HepG2 (cell line): ENCODE measurements around the gene SLC9A5. TPM values are rescaled to one million over a fixed set of nuclear protein-coding genes. Genes with fewer than 3 reads are reported as not detected.

Experiments used
- ATAC-seq: fragments of 200-7000 bp; cut with Tn5 transposase; 3 replicates; pipeline ENCODE4 v1.9.1; 2020; ENCODE audit warnings: mild to moderate bottlenecking, moderate library complexity
- BruUV-seq: library from RNA; stranded (reverse); fragments of 400-500 nt; replicated peaks from 2 replicates; lab custom pipeline; 2021; lab: Mats Ljungman, UMichigan
- CTCF ChIA-PET: fragments of 300-600 bp; formaldehyde crosslinking; extraction: SDS; loops from one replicate; lab custom pipeline; 2021; ENCODE audit warnings: low total read pairs, inconsistent platforms, low intra/inter-chr PET ratio; lab: Yijun Ruan, JAX
- POLR2A ChIA-PET: fragments of 350-600 bp; sonication (Branson Sonifier 250); formaldehyde crosslinking; loops from one replicate; lab custom pipeline; 2020; ENCODE audit warnings: antibody characterized with exemption, inconsistent platforms; lab: Yijun Ruan, JAX
- DNase-seq: peaks from one replicate; pipeline ENCODE4 v3.0.0-alpha.2; 2015; ENCODE audit warnings: low spot score
- FAIRE-seq: peaks from 3 replicates; lab custom pipeline; 2011; peaks lifted over from hg19 to GRCh38; lab: Jason Lieb, UNC
- H2AFZ ChIP-seq: one replicate; pipeline ENCODE4 v1.6.1; 2011; ENCODE audit warnings: low read length, inconsistent platforms
- H3K27ac ChIP-seq: fragments of 300-600 bp; 3 replicates; pipeline ENCODE4 v1.8.0; 2011; ENCODE audit warnings: mixed run types, mild to moderate bottlenecking, mixed read lengths, low read length, inconsistent platforms; ENCODE audit not compliant: insufficient read depth; ENCODE audit errors: extremely low read length
- H3K27me3 ChIP-seq, 2 experiments: fragments of 200-600 bp in 1 of 2; 2 replicates in 1 of 2; 3 replicates in 1 of 2; pipeline versions ENCODE4 v1.6.0 to v1.8.0; 2011; ENCODE audit warnings: low read length in 2 of 2, mild to moderate bottlenecking in 2 of 2, moderate library complexity in 2 of 2, inconsistent platforms in 1 of 2; ENCODE audit not compliant: insufficient read depth in 2 of 2, control insufficient read depth in 1 of 2
- H3K36me3 ChIP-seq, 2 experiments: fragments of 200-600 bp in 1 of 2; replicated peaks in 1 of 2; 2 replicates in 1 of 2; 3 replicates in 1 of 2; pipeline versions ENCODE4 v1.5.1 to v1.8.0; 2011; ENCODE audit warnings: low read length in 2 of 2, inconsistent platforms in 1 of 2; ENCODE audit not compliant: insufficient read depth in 2 of 2, control insufficient read depth in 1 of 2
- H3K4me1 ChIP-seq: 2 replicates; pipeline ENCODE4 v1.5.1; 2012; ENCODE audit warnings: low read length, inconsistent platforms; ENCODE audit not compliant: insufficient read depth
- H3K4me2 ChIP-seq: 2 replicates; pipeline ENCODE4 v1.6.0; 2011; ENCODE audit warnings: low read depth, low read length, inconsistent platforms
- H3K4me3 ChIP-seq, 3 experiments: fragments of 200-600 bp in 1 of 3; sonication (generic), shearing (Covaris generic) in 1 of 3; replicated peaks in 1 of 3; 2 replicates each; pipeline ENCODE4 v1.5.1; 2011 to 2016; ENCODE audit warnings: low read length in 3 of 3, inconsistent platforms in 2 of 3, low read depth in 2 of 3, mild to moderate bottlenecking in 2 of 3, control low read depth in 1 of 3, mixed read lengths in 1 of 3; ENCODE audit not compliant: insufficient read depth in 1 of 3
- H3K79me2 ChIP-seq: one replicate; pipeline ENCODE4 v1.6.1; 2011; ENCODE audit warnings: low read length, inconsistent platforms; ENCODE audit not compliant: insufficient read depth
- H3K9ac ChIP-seq: 2 replicates; pipeline ENCODE4 v1.6.0; 2011; ENCODE audit warnings: mild to moderate bottlenecking, low read depth, low read length, inconsistent platforms; ENCODE audit not compliant: insufficient read depth
- H3K9me3 ChIP-seq: 2 replicates; pipeline ENCODE4 v1.5.1; 2012; ENCODE audit warnings: mild to moderate bottlenecking, low read length
- H4K20me1 ChIP-seq: 2 replicates; pipeline ENCODE4 v1.6.0; 2011; ENCODE audit warnings: inconsistent platforms, mild to moderate bottlenecking, low read length, moderate library complexity; ENCODE audit not compliant: insufficient read depth
- CBX1 ChIP-seq: IDR thresholded peaks from one replicate; pipeline ENCODE4 v1.6.1; 2016; ENCODE audit warnings: antibody characterized with exemption, low read depth
- LCORL ChIP-seq, 2 experiments: fragments of 450-650 bp in 1 of 2; sonication (generic) in 1 of 2; formaldehyde crosslinking in 1 of 2; IDR thresholded peaks; 2 replicates each; pipeline versions ENCODE4 v1.5.0 to v1.6.1; 2017 to 2020; ENCODE audit warnings: antibody characterized with exemption in 1 of 2, missing genetic modification reagents in 1 of 2
- RBFOX2 ChIP-seq: fragments of 200-400 bp; formaldehyde crosslinking; IDR thresholded peaks from 2 replicates; pipeline ENCODE4 v1.6.1; 2017; ENCODE audit warnings: low read depth, mild to moderate bottlenecking, low read length
- SATB2 ChIP-seq: sonication (generic); formaldehyde crosslinking; IDR thresholded peaks from 2 replicates; pipeline ENCODE4 v1.5.0; 2020; ENCODE audit warnings: missing genetic modification reagents
- ZNF850 ChIP-seq: sonication (generic); formaldehyde crosslinking; conservative IDR thresholded peaks from 2 replicates; pipeline ENCODE4 v1.9.0; 2021; ENCODE audit warnings: mild to moderate bottlenecking, missing genetic modification reagents
- WGBS: methylation state at CpG from one replicate; pipeline ENCODE4 v1.1.6; 2017; ENCODE audit warnings: low lambda C conversion rate; 5-methylcytosine and 5-hydroxymethylcytosine counted together
- in situ Hi-C: cut with HindIII; loops from 2 replicates; pipeline ENCODE4 v1.10.0; 2017; ENCODE audit warnings: low pct_unique_long_range_greater_than_20kb; ENCODE audit not compliant: extremely low pct_ligation_motif_present
- intact Hi-C: fragments of 100-400 bp; cut with micrococcal nuclease; formaldehyde crosslinking; loops from one replicate; pipeline ENCODE4 v1.10.0; 2022; ENCODE audit not compliant: unreplicated experiment
- polyA plus RNA-seq, 8 experiments: library from polyadenylated mRNA; depleted of rRNA in 3 of 8; stranded (reverse) in 7 of 8; unstranded in 1 of 8; fragments of >200 nt; fragmentation: Illumina TruSeq in 4 of 8; extraction: Trizol in 4 of 8; gene quantifications; 2 replicates each; pipeline versions ENCODE4 v1.2.1 to v1.2.3, GENCODE V29; 2011 to 2016; ENCODE audit warnings: low read depth in 4 of 8, missing spikeins in 1 of 8, mixed read lengths in 1 of 8; ENCODE audit not compliant: insufficient read depth in 1 of 8
- total RNA-seq, 5 experiments: library from RNA; depleted of rRNA; stranded (reverse); fragments of >200 nt; fragmentation: Illumina TruSeq; extraction: Trizol; gene quantifications; 2 replicates each; pipeline ENCODE4 v1.2.3, GENCODE V29; 2016; ENCODE audit warnings: low read depth in 1 of 5
- TF ChIP-seq, protein P1 (sequence below): sonication (generic); formaldehyde crosslinking; IDR thresholded peaks from 2 replicates; pipeline ENCODE4 v1.5.0; 2020; ENCODE audit warnings: missing genetic modification reagents

SLC9A5 gene
- total and polyA plus RNA-seq, 2 of the 13 experiments (the other 11 are each of a cell fraction or from before 2014, with no cell fraction given) = 0.58 to 1.4 TPM

DNA sequence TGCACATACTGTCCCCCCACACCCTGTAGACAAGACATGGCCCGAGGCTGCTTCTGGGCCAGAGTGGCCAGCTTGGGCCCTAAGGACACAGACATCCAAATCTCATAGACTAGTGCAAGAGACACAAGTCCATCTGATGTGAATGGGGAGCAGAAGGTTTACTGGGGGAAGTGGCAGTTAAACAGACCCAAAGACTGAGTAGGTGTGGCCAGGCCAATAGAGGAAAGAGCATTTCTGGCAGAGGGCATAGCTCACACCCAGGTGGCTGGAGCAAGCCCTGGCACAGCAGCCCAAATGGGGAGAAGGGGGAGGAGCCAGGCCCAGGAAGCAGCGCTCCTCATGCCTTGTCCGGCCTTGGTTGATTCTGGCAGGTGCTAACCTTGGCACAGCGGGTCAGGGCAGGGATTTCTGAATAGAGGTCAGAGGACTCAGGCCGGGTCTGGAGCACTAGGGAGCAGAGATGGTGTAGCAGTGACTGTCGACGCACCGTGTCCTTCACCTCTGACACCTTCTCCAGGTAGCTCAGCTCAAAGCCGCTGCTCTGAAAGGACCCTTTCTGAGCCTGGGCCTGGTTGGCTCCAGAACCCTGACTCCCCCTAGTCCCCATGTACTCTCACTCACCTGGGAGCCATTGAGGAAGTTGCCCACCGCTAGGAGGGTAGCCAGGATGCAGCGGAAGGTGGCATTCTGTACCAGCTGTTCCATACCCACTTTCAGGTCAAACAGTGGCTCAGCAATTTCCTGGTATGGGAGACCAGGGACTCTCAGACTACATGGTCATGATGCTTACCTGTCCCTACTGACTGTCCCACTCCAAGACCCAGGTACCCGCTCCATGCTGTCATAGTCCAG, 17.7 kb upstream of the SLC9A5 start (continued):
- TF ChIP-seq ZNF850 (CRISPR knock-in tag) (no peak), RBFOX2 (no peak)

- intact Hi-C loops = no loop called here
- Histone ChIP-seq H3K79me2 (peaks cover under 1% of the 10 kb centered on the region), H3K9me3 (no peaks in the 10 kb centered on the region), H3K4me3 (no peak overlapping the region), H2AFZ (no peak overlapping the region), H3K27me3 (no peaks in the 10 kb centered on the region), H3K27ac (no peak overlapping the region), H3K9ac (no peak overlapping the region), H4K20me1 (no peaks in the 10 kb centered on the region), H3K4me1 (no peaks in the 10 kb centered on the region), H3K36me3 (peaks cover 46 to 64% of the 10 kb centered on the region in 2 experiments), H3K4me2 (no peak overlapping the region)
- FAIRE-seq = no peak
- BruUV-seq = no TSS peak
- no peak for ATAC-seq
- POLR2A ChIA-PET = interaction anchor here (0.6 to 4.9 kb wide), 2 partner anchors 14 to 26 kb away, joined by 3 to 24 read pairs; partner anchors contain the start of genes FHOD1 and SLC9A5
- CTCF ChIA-PET = no interaction called here
- TF ChIP-seq SATB2 = no peak
- no peak for TF ChIP-seq LCORL (IDR thresholded peaks at IDR 0.05)
- TF ChIP-seq LCORL (CRISPR knock-in tag; IDR thresholded peaks at IDR 0.05) = no peak
- TF ChIP-seq, protein P1, sequence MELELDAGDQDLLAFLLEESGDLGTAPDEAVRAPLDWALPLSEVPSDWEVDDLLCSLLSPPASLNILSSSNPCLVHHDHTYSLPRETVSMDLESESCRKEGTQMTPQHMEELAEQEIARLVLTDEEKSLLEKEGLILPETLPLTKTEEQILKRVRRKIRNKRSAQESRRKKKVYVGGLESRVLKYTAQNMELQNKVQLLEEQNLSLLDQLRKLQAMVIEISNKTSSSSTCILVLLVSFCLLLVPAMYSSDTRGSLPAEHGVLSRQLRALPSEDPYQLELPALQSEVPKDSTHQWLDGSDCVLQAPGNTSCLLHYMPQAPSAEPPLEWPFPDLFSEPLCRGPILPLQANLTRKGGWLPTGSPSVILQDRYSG (CRISPR knock-in tag) = no peak
- no peak for TF ChIP-seq CBX1
- no peak for DNase-seq
- 98% methylated on average over 7 of the region's 7 CpGs for WGBS
- in situ Hi-C loops = no loop called here
Observed at GRCh38 chr16:67233596-67233995, 15.2 kb upstream of the SLC9A5 start.
